AG08396 (cell line): Measurements from ENCODE around the gene SNX7.
A peak's percentile ranks its signal among the peaks of the same experiment; 100 is the strongest.

Experiments
- DNase-seq: peaks from one replicate; pipeline ENCODE4 v3.0.0; 2012; ENCODE audit warnings: low spot score, mixed read lengths

SNX7 gene

DNA sequence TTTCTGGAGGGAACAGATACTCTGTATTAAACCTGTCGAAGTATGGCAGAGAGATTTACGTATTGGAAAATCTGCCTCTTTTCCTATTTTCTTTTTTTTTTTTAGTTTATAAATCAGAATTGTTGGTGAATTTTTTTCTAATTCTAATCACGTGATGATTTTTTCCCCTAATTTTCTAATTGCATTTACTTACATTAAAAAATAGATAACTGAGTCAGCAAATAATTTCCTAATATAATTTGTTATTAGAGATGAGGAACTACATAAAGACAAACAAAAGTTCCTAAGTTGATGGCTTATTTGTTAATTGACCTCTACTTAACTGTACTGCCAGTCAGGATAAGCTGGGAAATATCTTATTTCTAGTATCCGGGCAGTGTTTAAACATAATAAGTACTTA lies 34.6 kb downstream of the SNX7 start:
- no peak for DNase-seq

DNA sequence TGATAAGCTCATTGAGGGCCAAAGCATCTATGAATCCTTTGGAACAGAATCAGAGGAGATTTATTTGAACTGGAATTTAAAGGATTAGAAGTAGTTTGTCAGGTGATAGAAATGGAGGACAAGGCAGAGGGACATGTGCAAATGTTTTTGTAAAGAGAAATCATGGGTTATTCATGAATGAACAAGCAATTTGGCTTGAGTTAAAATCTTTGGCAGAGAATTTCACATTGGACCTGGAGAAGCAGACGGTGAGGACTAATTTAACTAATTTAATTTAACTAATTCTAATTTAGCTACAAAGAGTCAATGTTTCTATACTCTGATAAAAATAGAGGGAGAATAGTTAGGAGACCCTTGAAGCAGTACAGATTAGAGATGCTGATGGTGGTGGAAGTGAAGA lies 36.3 kb downstream of the SNX7 start:
- no peak for DNase-seq

- no peak for DNase-seq
Observed at GRCh38 chr1:98698625-98699024, 37.1 kb downstream of the SNX7 start.

DNA sequence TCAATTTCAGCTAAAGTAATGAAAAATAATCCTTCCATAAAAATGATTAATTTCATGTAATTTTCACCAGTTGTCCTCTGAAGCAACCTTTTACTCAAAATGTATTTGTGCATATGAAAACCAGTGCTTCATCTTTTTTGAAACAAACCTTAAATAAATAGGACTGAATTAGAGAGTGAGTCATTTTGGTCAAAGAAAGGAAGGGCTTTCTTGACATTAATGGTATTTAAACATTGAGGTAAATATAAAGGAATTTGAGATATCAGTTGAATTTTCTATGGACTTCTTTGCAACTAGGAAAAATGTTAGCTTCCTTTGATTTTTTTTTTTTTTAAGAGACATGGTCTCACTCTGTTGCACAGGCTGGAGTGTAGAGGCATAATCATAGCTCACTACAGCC lies 38.7 kb downstream of the SNX7 start:
- no peak for DNase-seq

- DNase-seq, result peak; percentile 57
Observed at GRCh38 chr1:98702976-98703375, 41.5 kb downstream of the SNX7 start.

GRCh38 chr1:98704474-98704873 lies 43.0 kb downstream of the SNX7 start:
- no peak for DNase-seq

GRCh38 chr1:98704971-98705370 lies 43.5 kb downstream of the SNX7 start:
- DNase-seq, result no peak

GRCh38 chr1:98705591-98705990 lies 44.1 kb downstream of the SNX7 start:
- DNase-seq, result no peak

DNA sequence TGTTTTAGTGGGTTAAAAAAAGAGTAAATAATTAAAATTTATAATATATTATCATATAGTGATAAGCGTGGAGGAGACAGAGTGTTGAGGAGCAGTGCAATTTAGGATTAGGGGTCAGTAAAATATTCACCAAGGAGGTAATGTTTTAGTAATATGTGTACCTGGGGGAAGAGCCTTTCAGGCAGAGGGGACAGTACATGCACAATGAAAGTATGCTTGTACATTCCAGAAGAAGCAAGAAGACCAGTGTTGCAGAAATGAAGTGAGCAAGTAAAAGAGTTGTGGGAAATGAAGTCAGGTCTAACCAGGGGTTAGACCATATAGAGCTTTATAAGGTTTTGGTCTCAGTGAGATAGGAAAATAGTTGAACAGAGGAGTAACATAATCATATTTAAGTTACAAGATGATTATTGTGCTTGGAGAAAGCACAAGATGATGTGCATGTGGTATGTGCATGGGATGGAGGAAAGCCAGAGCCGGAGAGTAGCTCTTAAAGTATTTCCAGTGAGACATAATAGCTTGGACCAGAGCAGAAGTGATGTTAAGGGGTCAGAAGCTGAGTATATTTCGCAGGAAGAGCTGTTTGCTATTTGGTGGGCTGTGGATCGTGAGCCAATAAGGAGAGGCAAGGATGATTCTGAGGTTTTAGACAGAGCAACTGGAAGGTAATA lies 44.8 kb downstream of the SNX7 start:
- DNase-seq, result no peak

GRCh38 chr1:98707556-98707955 lies 46.0 kb downstream of the SNX7 start:
- no peak for DNase-seq

DNA sequence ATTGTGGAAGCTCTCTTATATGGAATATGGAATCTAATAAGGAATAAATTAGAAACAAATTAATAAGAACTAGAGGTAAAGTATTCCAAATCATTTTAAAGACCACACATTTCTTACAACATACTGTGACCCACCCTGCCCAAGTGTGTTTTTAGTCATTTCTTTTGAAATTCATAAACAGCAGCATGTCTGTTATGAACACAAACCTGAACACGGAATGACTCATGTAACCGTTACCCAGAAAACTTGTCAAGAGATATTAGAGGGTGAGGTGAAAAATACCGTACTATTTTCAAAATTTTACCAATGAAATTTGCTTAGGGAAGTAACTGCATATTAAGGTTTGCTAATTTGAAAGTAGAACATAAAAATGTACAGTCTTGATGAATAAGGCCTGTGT lies 48.4 kb downstream of the SNX7 start:
- no peak for DNase-seq

- DNase-seq, result no peak
Observed at GRCh38 chr1:98723574-98723973, 62.1 kb downstream of the SNX7 start.

GRCh38 chr1:98732985-98733781 lies 71.7 kb downstream of the SNX7 start:
- peak; percentile 4 for DNase-seq

- DNase-seq, result no peak
Observed at GRCh38 chr1:98733782-98734112, 72.2 kb downstream of the SNX7 start.

DNA sequence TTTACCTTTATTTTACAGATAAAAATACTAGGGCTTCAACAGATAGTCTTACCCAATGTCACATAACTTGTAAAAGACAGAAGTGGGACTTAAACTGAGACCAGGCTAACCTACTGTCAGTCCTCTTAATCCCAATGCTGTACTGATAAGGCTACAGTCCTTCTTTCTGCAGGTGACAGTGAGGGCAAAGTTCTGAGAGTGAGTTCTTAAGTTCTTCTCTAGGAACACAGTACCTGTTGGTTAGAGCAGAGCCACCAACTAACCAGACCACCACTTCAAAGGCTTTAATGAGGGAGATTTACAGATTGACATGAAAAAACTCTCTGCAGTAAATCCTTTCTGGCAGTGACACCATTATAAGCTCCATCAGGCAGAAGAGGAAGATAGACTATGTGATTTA lies 74.2 kb downstream of the SNX7 start:
- no peak for DNase-seq

GRCh38 chr1:98737835-98738234 lies 76.3 kb downstream of the SNX7 start:
- no peak for DNase-seq

DNA sequence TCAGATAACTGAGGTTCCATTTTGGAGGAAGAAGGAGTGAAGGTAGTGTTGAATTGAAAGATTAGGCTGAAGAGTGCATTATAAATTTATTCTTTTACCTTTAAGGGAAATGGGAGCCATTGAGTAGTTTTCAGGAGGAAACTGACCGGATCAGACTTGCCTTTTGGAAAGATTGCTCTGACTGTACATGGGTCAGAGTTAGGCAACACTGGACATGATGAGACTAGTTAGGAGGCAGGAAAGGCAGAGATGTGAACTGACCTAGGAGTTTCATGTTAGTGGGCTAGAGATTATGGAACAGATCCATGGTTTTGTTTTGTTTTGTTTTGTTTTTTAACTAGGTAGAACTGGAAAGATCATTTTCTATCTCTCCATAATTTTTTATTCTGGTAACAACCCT lies 78.2 kb downstream of the SNX7 start:
- DNase-seq, result no peak

- no peak for DNase-seq
Observed at GRCh38 chr1:98741164-98741563, 79.6 kb downstream of the SNX7 start.

DNA sequence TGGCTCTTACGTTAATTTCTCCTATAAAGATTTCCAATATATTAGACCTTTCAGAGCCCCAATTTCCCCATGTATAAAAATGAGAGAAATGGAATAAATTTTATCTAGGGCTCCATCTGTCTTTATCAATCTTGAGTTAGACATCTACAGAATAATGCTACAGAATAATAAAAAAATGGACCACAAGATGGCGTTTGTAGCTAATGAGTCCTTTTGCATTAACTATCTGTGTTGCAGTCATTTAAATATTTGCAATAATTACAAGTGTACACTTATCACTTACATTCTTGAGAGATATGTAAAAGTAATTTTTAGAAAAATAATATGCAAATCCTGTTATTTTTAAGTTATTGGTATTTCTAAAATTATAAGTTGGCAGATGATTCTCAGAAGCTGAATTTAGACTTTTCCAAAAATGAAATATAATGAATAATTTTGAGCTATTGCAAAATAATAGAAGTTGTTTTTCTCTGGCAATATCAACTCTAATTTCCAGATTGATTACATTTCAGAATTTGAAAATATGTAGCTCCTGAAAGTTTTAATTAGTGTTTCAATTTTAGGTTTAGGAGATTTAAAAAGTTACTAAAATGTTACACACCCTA lies 87.7 kb downstream of the SNX7 start:
- no peak for DNase-seq

DNA sequence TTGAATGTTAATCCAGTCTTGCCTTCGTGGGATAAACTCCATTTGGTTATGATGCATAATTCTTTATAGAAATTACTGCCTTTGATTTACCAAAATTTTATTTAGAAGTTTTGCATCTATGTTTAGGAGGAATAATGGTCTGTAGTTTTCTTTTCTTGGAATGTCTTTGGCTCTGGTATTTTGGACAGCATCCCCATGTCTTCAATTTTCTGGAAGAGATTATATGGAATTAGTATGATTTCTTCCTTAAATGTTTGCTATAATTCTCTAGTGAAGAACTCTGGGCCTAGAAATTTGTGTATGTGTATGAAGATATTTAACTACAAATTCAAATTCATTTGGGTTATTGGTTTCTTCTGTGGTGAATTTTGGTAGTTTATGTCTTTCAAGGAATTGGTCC lies 92.7 kb downstream of the SNX7 start:
- no peak for DNase-seq

DNA sequence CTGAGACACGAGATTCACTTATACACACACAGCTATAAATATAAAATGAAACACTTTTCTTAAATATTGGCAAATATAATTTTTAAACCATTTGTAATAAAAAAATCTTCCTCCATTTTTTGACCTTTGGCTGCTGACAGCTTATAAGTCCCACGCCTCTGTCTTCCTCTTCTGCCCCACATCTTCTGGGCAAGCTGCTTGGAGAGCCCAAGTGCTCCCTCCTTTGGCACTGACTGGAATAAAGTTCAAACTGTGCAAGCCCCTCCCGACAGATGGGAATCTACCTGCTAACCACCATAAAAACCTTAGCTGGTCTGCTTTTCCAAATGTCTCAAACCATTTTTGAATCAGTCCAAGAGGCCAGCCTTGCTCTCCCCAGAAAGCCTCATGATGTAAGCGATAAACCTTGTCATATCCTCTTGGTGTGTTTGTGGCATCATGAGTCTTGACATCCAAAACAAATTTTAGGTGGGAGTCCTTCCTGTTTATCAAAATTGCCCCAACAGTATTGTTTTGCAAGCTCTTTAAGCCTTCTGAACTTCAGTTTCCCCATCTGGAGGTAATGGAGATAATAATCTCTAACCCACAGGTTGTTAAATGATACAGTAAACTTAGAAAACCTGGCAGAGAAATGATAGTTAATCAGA lies 99.8 kb downstream of the SNX7 start:
- no peak for DNase-seq

DNA sequence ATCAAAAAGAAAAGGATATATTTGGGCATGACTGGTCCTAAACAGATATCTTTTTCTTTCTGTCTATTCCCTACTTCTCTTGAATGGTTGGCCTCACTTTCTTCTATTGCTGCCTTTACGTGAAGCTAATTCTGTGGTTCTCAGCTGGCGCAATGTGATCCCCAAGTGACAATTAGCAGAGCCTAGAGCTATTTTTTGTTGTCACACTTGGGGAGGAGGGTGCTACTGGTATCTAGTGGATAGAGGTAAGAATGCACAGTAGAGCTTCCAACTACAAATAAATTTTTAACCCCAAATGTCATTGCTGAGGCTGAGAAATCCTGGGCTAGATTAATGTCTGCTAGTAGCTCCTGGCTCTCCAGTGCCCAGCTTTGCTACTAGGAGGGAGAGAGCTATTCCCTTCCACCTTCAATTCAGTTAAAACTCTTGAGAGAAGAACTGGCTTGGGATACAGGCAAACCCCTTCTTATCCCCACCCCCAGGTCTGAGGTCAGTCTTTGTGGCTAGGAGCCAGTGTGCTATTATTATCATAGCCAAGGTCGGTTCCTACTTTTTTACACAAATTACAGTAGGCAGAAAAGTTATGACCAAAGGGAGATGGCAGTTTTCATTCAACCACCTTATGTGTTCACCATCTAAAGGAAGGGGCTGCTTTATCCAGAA lies 102.1 kb downstream of the SNX7 start:
- DNase-seq, result no peak

GRCh38 chr1:98764485-98764884 lies 103.0 kb downstream of the SNX7 start:
- DNase-seq, result no peak
